Thoracic aorta (tissue), 2 donors: ENCODE results near the gene FUT7. TPM values are rescaled to one million over a fixed set of nuclear protein-coding genes. Genes with fewer than 3 reads are reported as not detected.

ENCODE experiments used
- ATAC-seq: fragments of 150-250 bp; one replicate; pipeline ENCODE4 v1.8.0; 2017; ENCODE audit warnings: low read depth; ENCODE audit not compliant: insufficient number of reproducible peaks, low FRiP score
- DNase-seq: peaks from one replicate; pipeline ENCODE4 v3.0.0-alpha.2; 2020; ENCODE audit warnings: low spot score
- H3K27ac ChIP-seq, 2 donors: fragments of 200-600 bp; sonication (generic); 1 replicate in 1 of 2; 2 replicates in 1 of 2; pipeline ENCODE4 v1.5.1; 2016; ENCODE audit warnings: mild to moderate bottlenecking in 2 of 2, moderate library complexity in 2 of 2
- H3K27me3 ChIP-seq: fragments of 200-600 bp; sonication (generic); replicated peaks from 2 replicates; pipeline ENCODE4 v1.6.0; 2016; ENCODE audit warnings: mild to moderate bottlenecking; ENCODE audit not compliant: insufficient read depth
- H3K36me3 ChIP-seq: fragments of 200-600 bp; sonication (generic); one replicate; pipeline ENCODE4 v1.5.1; 2016
- H3K4me1 ChIP-seq, 2 donors: fragments of 200-600 bp; sonication (generic); 1 replicate in 1 of 2; 2 replicates in 1 of 2; pipeline versions ENCODE4 v1.5.1 to v1.6.0; 2016; ENCODE audit warnings: low read depth in 2 of 2, mild to moderate bottlenecking in 1 of 2; ENCODE audit not compliant: control insufficient read depth in 1 of 2
- H3K4me3 ChIP-seq: fragments of 200-600 bp; sonication (generic); 2 replicates; pipeline ENCODE4 v1.5.1; 2016; ENCODE audit warnings: mild to moderate bottlenecking
- H3K9me3 ChIP-seq: fragments of 200-600 bp; sonication (generic); 2 replicates; pipeline ENCODE4 v1.5.1; 2016
- CTCF ChIP-seq: fragments of 200-600 bp; sonication (generic); IDR thresholded peaks from one replicate; pipeline ENCODE4 v1.5.1; 2019; ENCODE audit warnings: antibody characterized with exemption
- total RNA-seq, 2 donors: library from RNA; depleted of rRNA; stranded (reverse); fragments of >200 nt; gene quantifications; one replicate each; pipeline versions ENCODE4 v1.1.0 to v1.2.3, GENCODE V29; 2016

FUT7 gene
- total RNA-seq, 2 donors from 2014 or later: not detected

GRCh38 chr9:137018761-137019559, 12.9 kb downstream of the FUT7 start:
- Histone ChIP-seq H3K27me3 (no peaks in the 10 kb centered on the region), H3K4me1 (no peaks in the 10 kb centered on the region), H3K36me3 (peaks cover 15% of the 10 kb centered on the region), H3K9me3 (no peaks in the 10 kb centered on the region), H3K4me3 (no peak overlapping the region), H3K27ac (no peak overlapping the region)
- ATAC-seq (no peak), DNase-seq (no peak)
- no peak for TF ChIP-seq CTCF

GRCh38 chr9:137017791-137018497, 13.9 kb downstream of the FUT7 start:
- DNase-seq (no peak), ATAC-seq (no peak)
- Histone ChIP-seq H3K27me3 (no peaks in the 10 kb centered on the region), H3K9me3 (no peaks in the 10 kb centered on the region), H3K4me1 (no peaks in the 10 kb centered on the region), H3K36me3 (peaks cover 15% of the 10 kb centered on the region), H3K4me3 (no peak overlapping the region), H3K27ac (no peak overlapping the region)
- no peak for TF ChIP-seq CTCF

- no peaks in the 10 kb centered on the region for H3K4me1 ChIP-seq
- no peak overlapping the region for H3K27ac ChIP-seq
- ATAC-seq: no peak
- no peaks in the 10 kb centered on the region for H3K9me3 ChIP-seq
- no peak for TF ChIP-seq CTCF
- no peaks in the 10 kb centered on the region for H3K27me3 ChIP-seq
- DNase-seq: no peak
- no peak overlapping the region for H3K4me3 ChIP-seq
- H3K36me3 ChIP-seq: peaks cover 21% of the 10 kb centered on the region
These were observed 14.8 kb downstream of the FUT7 start for GRCh38 chr9:137017071-137017470.

- no peak for ATAC-seq
These were observed 15.5 kb downstream of the FUT7 start for GRCh38 chr9:137016436-137016835.

More at GRCh38 chr9:137016436-137016835, 15.5 kb downstream of the FUT7 start:
- Histone ChIP-seq H3K36me3 (peaks cover 22% of the 10 kb centered on the region), H3K4me3 (no peak overlapping the region), H3K27me3 (no peaks in the 10 kb centered on the region), H3K4me1 (no peaks in the 10 kb centered on the region), H3K9me3 (no peaks in the 10 kb centered on the region), H3K27ac (no peak overlapping the region)
- no peak for DNase-seq
- no peak for TF ChIP-seq CTCF
